Heart left ventricle (tissue), 16 donors: ENCODE results near the gene ABCC5. TPM values are rescaled to one million over a fixed set of nuclear protein-coding genes. Genes with fewer than 3 reads are reported as not detected.

Source experiments
- ATAC-seq, 4 donors: fragments of 200-7000 bp; cut with Tn5 transposase; one replicate each; pipeline ENCODE4 v1.9.1; 2020 to 2022; ENCODE audit warnings: moderate library complexity in 4 of 4, mild to moderate bottlenecking in 3 of 4, moderate number of reproducible peaks in 1 of 4
- DNase-seq, 5 donors: peaks; one replicate each; pipeline ENCODE4 v3.0.0-alpha.2; 2020
- H3K27ac ChIP-seq, 12 donors: fragments of 200-600 bp; sonication (generic) in 4 of 12; one replicate each; pipeline versions ENCODE4 v1.5.0 to v1.8.0; 2016 to 2022; ENCODE audit warnings: mild to moderate bottlenecking in 2 of 12
- H3K27me3 ChIP-seq, 9 donors: fragments of 200-600 bp; sonication (generic) in 2 of 9; one replicate each; pipeline versions ENCODE4 v1.5.1 to v1.8.0; 2016 to 2022; ENCODE audit warnings: mild to moderate bottlenecking in 3 of 9
- H3K36me3 ChIP-seq, 9 donors: fragments of 200-600 bp; sonication (generic) in 2 of 9; one replicate each; pipeline versions ENCODE4 v1.5.0 to v1.8.0; 2018 to 2022; ENCODE audit warnings: mild to moderate bottlenecking in 2 of 9
- H3K4me1 ChIP-seq, 12 donors: fragments of 200-600 bp; sonication (generic) in 4 of 12; one replicate each; pipeline versions ENCODE4 v1.5.0 to v1.8.0; 2016 to 2022; ENCODE audit warnings: mild to moderate bottlenecking in 3 of 12
- H3K4me3 ChIP-seq, 12 donors: fragments of 200-600 bp; sonication (generic) in 4 of 12; one replicate each; pipeline versions ENCODE4 v1.5.0 to v1.8.0; 2017 to 2022; ENCODE audit warnings: mild to moderate bottlenecking in 9 of 12, moderate library complexity in 4 of 12
- H3K9me3 ChIP-seq, 12 donors: fragments of 200-600 bp; sonication (generic) in 4 of 12; one replicate each; pipeline versions ENCODE4 v1.5.0 to v1.8.0; 2016 to 2022; ENCODE audit warnings: mild to moderate bottlenecking in 1 of 12
- POLR2A ChIP-seq, 2 donors: fragments of 450-650 bp; IDR thresholded peaks; one replicate each; pipeline ENCODE4 v1.6.1; 2017; ENCODE audit warnings: antibody characterized with exemption in 2 of 2, mild to moderate bottlenecking in 2 of 2, moderate library complexity in 2 of 2
- WGBS, 4 donors: extraction: QIAGEN DNeasy Blood & Tissue Kit in 2 of 4; methylation state at CpG; one replicate each; pipeline versions ENCODE4 v1.1.5 to v1.1.7; 2013 to 2018; 5-methylcytosine and 5-hydroxymethylcytosine counted together
- intact Hi-C, 10 donors: fragments of 100-400 bp; cut with DNase I; formaldehyde crosslinking; loops; one replicate each; pipeline versions ENCODE4 v1.11.1 to v1.14.2; 2022
- polyA plus RNA-seq, 2 donors: library from polyadenylated mRNA; stranded (reverse); fragments of 200-250 nt; gene quantifications; one replicate each; pipeline ENCODE4 v1.2.3, GENCODE V29; 2013
- total RNA-seq, 9 donors: library from RNA; depleted of rRNA in 2 of 9; stranded (reverse); fragments of >200 nt in 2 of 9; fragmentation: NEBNext Ultra II Directional in 3 of 9; extraction: Animal tissue kit (Norgen Biotek cat#: 25700) in 3 of 9; gene quantifications; one replicate each; pipeline versions ENCODE4 v1.1.0 to v1.2.4, GENCODE V29; 2016 to 2023
- TF ChIP-seq, protein P1 (sequence below), 12 donors: fragments of 200-600 bp; sonication (generic) in 4 of 12; IDR thresholded peaks; one replicate each; pipeline versions ENCODE4 v1.5.0 to v1.8.0; 2018 to 2022; ENCODE audit warnings: antibody characterized with exemption in 12 of 12, mild to moderate bottlenecking in 5 of 12
- donor health status: ischemic (EF 13 %, LVEDD 7.1; RV severe dilation, severe dysfunction).
- donor health status: healthy with polysubstance abuse.
- donor health status: DM: no; HTN: yes; CAD: no.
- donor health status: DM: no; HTN: no; CAD: no.
- donor health status: ischemic (EF 25% LVEDD 6.9; RV normal size, moderate dysfunction).
- donor health status: ischemic (EF 25% LVEDD 5.7; RV mildly dilated, moderate dysfunction).
- donor health status: healthy.
- donor health status: DM: yes; HTN: yes; CAD: no.
- donor health status: ischemic (EF 35%, LVEDD 5.7; RV mildly dilated, moderate dysfunction).
- donor health status: nonischemic (EF 11% LVEDD 7.7; RV severe dilation, severe dysfunction).
- donor health status: DM: yes; HTN: yes; CAD: no.
- donor health status: PGD.
- donor health status: ischemic (EF 29% LVEDD 5.4; RV normal size, mild dysfunction).
- donor health status: nonischemic (EF 23%, LVEDD 6.1; RV moderate dilation, normal function).

Gene ABCC5
- total and polyA plus RNA-seq, 11 donors, result 16.4 to 61.7 (median 32.6) TPM

DNA sequence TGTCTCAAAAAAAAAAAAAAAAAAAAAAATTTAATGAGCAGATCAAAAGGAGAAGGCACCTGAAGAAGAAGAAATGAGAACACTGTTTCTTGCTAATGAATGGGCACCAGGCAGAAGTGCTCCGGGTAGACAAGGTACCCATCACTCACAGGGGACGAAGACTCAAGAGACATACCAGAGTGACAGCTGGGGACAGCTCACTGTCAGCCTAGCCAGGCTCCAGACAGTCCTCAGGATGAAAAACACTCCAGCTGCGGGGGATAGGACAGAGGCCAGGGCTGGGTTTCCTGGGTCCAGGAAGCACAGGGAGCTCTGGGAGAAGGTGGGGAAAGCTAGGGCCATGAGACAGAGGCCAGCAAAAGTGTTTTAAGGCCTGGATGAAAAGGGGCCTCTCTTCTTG, 84.5 kb downstream of the ABCC5 start:
- no peak for TF ChIP-seq POLR2A (IDR thresholded peaks at IDR 0.05)
- TF ChIP-seq, protein P1, sequence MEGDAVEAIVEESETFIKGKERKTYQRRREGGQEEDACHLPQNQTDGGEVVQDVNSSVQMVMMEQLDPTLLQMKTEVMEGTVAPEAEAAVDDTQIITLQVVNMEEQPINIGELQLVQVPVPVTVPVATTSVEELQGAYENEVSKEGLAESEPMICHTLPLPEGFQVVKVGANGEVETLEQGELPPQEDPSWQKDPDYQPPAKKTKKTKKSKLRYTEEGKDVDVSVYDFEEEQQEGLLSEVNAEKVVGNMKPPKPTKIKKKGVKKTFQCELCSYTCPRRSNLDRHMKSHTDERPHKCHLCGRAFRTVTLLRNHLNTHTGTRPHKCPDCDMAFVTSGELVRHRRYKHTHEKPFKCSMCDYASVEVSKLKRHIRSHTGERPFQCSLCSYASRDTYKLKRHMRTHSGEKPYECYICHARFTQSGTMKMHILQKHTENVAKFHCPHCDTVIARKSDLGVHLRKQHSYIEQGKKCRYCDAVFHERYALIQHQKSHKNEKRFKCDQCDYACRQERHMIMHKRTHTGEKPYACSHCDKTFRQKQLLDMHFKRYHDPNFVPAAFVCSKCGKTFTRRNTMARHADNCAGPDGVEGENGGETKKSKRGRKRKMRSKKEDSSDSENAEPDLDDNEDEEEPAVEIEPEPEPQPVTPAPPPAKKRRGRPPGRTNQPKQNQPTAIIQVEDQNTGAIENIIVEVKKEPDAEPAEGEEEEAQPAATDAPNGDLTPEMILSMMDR (IDR thresholded peaks at IDR 0.05), result no peak
- Histone ChIP-seq H3K27me3 (no peaks in the 10 kb centered on the region), H3K4me3 (no peak overlapping the region), H3K27ac (no peak overlapping the region), H3K36me3 (peaks cover 0 to 89% (median 78%) of the 10 kb centered on the region in 9 donors), H3K9me3 (no peaks in the 10 kb centered on the region), H3K4me1 (peaks cover 0 to 23% (median 2%) of the 10 kb centered on the region in 12 donors)
- ATAC-seq (peak; percentile 24 to 41 (median 34)), DNase-seq (no peak)
- WGBS, 4 donors, result 55 to 65% (median 58%) methylated on average over 3 of the region's 3 CpGs
- intact Hi-C loops, result no loop called here

DNA sequence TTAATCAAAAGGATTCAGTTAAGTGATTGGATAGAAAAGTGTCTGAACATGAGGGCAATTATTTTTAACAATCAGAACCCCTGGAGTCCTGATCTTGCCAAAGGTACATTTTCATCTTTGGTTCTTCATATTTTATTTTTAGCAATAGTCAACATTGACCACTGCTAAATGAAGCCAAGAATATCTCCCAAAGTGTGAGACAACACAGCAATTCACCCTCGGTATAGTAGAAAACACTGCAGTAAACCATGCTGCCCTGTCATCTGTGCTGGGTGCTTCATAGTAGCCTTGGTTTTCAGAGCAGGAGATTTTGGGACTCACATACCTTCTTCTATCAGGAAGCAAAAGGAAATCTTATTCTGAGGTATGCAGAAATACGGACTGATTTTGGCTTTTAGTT, 85.8 kb downstream of the ABCC5 start:
- TF ChIP-seq POLR2A (IDR thresholded peaks at IDR 0.05), result no peak
- TF ChIP-seq, protein P1 (IDR thresholded peaks at IDR 0.05), result no peak
- no peaks in the 10 kb centered on the region for H3K27me3 ChIP-seq
- H3K4me3 ChIP-seq, result no peak overlapping the region
- no peak for DNase-seq
- intact Hi-C loops, result no loop called here
- ATAC-seq, result peak; percentile 44 to 71 (median 66)
- H3K27ac ChIP-seq, result peak overlapping the region in 1 of 12 donors; percentile 29
- 50 to 66% (median 62%) methylated on average over 2 of the region's 2 CpGs for WGBS, 4 donors
- no peaks in the 10 kb centered on the region for H3K9me3 ChIP-seq
- H3K4me1 ChIP-seq, result peaks cover 0 to 23% (median 2%) of the 10 kb centered on the region in 12 donors
- peaks cover 0 to 89% (median 78%) of the 10 kb centered on the region in 9 donors for H3K36me3 ChIP-seq

DNA sequence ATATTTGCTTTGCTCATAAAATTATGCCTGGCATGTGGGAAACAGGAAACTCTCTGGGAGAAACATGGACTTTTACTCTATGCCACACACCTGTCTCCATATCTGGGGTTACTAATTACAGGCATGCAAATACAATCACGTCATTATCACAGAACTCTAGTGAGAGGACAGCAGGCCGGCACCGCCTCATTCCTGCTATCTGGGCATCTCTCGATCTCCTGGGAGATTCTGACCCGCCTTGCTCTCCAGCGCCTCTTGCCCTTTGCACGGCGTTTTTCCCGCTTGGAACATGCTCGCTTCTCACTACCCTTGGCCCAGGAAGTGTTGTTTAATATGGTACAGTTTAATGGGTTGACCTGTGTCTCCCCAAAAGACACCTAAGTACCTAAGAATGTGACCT, 87.6 kb downstream of the ABCC5 start:
- 92% methylated on average over 10 of the region's 10 CpGs for WGBS, 4 donors
- Histone ChIP-seq H3K4me1 (peaks cover 0 to 23% (median 2%) of the 10 kb centered on the region in 12 donors), H3K27ac (no peak overlapping the region), H3K4me3 (no peak overlapping the region), H3K36me3 (peaks cover 0 to 89% (median 77%) of the 10 kb centered on the region in 9 donors), H3K27me3 (no peaks in the 10 kb centered on the region), H3K9me3 (no peaks in the 10 kb centered on the region)
- DNase-seq (no peak), ATAC-seq (no peak)
- TF ChIP-seq, protein P1 (IDR thresholded peaks at IDR 0.05), result no peak
- no peak for TF ChIP-seq POLR2A (IDR thresholded peaks at IDR 0.05)
- intact Hi-C loops, result no loop called here

DNA sequence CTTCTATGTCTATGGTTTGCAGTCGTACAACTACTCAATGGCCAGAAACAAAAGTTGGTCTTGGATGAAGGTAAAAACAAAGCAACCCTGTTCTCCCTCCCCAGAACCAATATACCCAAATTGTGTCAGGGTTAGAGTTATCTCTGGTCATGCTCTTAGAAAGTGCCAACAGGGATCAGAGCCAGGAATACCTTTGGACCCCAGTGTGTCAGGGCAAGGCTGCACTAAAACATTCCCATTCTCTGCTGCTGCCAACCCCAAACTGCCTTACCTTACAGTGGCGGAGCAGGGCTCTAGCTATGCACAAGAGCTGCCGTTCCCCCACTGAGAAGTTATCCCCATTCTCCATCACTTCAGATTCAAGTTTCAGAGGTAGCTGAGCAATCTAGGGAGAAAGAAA, 90.6 kb downstream of the ABCC5 start:
- ATAC-seq, result no peak
- intact Hi-C loops, result no loop called here
- no peaks in the 10 kb centered on the region for H3K27me3 ChIP-seq

More for the DNA sequence above, 90.6 kb downstream of the ABCC5 start:
- Histone ChIP-seq H3K36me3 (peaks cover 0 to 96% (median 89%) of the 10 kb centered on the region in 9 donors), H3K4me3 (no peak overlapping the region), H3K9me3 (no peaks in the 10 kb centered on the region), H3K27ac (no peak overlapping the region), H3K4me1 (peaks cover 0 to 6% (median 0%) of the 10 kb centered on the region in 12 donors)
- TF ChIP-seq, protein P1 (IDR thresholded peaks at IDR 0.05), result no peak
- no peak for TF ChIP-seq POLR2A (IDR thresholded peaks at IDR 0.05)
- DNase-seq, result no peak
- WGBS, 4 donors, result 90 to 98% (median 96%) methylated on average over 3 of the region's 3 CpGs
